GM18502 (cell line): Measurements from ENCODE around the gene CEP19.
A peak's percentile ranks its signal among the peaks of the same experiment; 100 is the strongest.

Experiments
- ATAC-seq: cut with Tn5 transposase; IDR thresholded peaks from one replicate; pipeline ENCODE4 v1.9.1; 2021; ENCODE audit warnings: mild to moderate bottlenecking; ENCODE audit not compliant: unreplicated experiment, poor library complexity

CEP19 gene

DNA sequence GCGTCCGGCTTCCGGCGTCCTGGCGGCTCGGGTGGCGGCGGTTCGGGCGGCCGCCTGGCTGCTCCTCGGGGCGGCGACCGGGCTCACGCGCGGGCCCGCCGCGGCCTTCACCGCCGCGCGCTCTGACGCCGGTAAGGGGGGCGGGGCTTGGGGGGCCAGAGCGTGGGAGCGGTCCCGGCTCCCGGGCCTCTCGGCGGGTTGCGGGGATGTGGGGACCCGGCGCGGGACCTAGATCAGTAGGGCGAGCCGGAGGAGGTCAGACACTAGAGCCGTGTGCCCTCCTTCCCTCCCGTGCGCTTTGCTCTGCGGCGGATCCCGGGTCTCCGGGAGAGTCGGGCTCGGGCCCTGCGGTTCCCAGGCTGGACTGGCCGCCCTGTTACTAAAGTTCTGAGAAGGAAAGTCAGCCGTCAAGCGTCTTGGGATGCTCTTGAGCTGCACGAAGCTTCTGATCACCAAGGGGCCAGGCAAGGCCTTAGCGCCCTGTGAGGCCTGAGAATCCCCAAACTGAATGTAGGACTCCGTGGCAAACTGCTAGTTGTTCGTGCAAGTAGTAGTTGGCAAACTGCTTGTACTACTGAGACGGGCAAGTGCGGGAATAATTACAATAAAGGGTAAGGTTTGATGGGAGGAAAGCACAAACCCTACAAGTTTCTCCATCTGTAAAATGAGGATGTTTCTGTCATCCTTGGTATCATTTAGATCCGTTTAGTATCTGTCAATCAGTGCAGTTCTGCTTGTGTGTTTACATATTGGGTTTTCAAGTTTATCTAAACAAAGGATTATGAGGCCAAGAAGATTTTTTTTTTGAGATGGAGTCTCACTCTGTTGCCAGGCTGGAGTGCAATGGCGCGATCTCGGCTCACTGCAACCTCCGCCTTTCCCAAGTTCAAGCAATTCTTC, 714 bp upstream of the CEP19 start:
- peak; percentile 61 for ATAC-seq

DNA sequence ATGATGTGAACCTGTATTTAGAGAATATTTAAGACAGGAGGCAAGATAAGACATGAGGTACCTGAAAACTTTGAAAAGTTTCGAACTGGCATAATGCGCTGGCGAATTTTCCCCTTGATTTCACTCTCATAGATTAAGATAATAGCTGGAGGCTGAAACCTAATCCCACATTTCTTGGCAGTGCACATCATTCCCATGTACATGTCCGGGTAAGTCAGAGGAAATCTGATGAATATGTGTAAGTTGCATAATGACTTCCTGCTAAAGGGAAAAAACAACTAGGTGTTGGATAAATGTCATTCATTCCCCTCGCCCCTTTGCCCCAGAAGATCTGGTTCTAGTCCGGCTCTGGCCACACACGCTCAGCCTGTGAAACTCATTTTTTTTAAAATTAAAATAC, 3.6 kb downstream of the CEP19 start:
- ATAC-seq = no peak

DNA sequence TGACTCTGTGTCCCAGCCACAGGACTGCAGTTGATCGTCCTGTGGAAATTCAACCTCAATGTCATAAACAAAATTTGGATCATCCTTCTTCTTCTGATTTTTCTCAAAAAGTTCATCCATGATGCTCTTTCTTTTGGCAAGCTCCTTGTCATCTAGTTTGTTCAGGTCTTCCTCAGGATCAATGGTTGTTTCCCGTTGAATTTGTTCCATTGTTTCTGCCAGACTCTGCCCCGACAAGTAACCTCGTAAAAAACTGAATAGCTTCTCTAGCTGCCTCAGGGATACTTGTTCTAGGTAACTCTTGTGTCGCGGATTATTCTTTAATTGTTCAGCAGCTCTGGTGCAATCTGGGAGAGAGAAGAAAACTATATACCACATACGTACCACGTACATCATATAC, 4.5 kb downstream of the CEP19 start:
- ATAC-seq = no peak

GRCh38 chr3:196706731-196707130, 5.3 kb downstream of the CEP19 start:
- ATAC-seq = no peak

DNA sequence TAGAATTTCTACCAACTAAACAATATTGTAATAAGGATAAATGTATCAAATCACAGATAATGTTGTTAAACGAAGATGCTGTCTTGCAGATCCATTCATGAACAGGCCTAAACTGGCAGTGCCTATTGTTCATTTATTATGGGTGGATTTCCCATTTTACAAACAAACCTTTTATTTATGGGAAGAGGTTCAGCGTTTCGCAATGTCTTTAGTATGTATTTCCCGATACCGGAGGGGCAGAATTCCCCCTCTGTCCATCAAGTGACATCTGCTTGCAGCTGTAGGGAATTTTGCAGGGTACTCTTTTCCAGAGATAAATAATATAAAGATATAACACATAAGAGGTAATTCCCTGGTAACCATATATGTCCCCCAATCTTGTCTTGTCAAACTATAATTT, 5.7 kb downstream of the CEP19 start:
- ATAC-seq = no peak

DNA sequence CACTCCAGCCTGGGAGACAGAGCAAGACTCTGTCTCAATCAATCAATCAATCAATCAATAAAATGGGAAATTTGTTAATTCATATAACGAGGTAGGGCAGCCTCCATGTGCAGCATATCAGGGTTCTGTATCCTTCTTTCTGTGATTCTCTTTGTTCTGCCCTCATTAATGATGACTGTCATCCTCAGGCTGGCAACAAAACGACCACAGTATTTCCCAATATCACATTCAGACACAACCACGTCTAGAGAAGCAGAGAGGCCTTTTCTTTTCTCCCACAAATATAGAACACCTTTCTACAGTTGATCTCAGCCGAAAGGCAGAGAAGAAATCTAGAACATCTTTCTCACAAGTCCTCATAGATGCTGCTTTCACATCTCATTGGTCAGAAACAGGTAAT, 11.2 kb downstream of the CEP19 start:
- no peak for ATAC-seq

GRCh38 chr3:196699749-196700148, 12.3 kb downstream of the CEP19 start:
- ATAC-seq = no peak

DNA sequence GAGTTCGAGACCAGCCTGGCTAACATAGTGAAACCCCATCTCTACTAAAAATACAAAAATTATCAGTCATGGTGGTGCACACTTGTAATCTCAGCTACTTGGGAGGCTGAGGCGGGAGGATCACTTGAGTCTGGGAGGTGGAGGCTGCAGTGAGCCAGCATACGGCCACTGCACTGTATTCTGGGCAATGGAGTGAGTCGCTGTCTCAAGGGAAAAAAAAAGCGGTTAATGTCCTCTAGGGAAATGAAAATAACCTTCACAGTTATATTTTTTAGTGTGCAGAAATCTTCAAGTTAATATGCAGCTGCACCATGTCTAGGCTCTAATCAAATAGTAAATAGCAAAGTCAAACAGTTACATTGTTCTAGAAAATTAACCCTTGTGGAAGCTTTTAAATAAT, 14.8 kb downstream of the CEP19 start:
- no peak for ATAC-seq

DNA sequence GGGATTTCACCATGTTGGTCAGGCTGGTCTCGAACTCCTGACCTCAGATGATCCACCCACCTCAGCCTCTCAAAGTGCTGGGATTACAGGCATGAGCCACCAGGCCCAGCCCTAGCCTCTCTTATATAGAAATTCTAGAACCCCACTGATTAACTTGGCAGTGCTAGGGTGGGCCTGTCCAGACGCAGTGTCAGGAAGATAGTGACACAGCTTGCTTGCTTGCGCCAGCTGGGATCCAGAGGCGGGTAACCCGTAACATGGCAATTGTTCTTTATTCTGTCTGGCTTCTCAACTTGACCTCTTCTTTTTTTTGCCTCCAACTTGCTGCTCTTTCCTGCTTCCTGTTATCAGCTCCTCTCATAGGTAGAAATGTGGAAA, 16.2 kb downstream of the CEP19 start:
- ATAC-seq = no peak

DNA sequence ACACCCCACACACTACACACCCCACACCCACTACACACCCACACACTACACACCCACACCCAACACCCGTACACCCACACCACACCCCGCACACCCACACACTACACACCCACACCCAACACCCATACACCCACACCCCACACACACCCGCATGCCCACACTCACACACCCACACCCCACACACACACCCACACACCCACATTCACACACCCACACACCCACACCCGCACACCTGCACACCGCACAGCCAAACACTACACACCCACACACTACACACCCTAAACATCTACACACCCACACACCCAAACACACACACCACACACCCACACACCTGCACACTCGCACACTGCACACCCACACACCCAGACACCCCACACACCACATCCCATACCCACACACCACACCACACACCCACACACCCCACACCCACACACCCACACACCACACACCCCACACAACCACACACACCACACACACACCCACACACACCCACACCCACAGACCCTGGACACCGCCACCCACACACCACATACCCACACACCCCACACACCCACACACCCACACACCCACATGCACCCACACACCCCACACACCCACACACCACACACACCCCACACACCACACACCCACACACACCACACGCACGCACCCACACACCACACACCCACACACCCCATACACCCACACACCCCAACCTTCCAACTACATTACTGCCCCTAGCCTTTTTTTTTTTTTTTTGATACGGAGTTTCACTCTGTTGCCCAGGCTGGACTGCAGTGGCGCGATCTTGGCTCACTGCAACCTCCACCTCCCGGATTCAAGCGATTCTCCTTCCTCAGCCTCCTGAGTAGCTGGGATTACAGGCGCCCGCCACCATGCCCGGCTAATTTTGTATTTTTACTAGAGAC, 16.9 kb downstream of the CEP19 start:
- ATAC-seq = no peak

DNA sequence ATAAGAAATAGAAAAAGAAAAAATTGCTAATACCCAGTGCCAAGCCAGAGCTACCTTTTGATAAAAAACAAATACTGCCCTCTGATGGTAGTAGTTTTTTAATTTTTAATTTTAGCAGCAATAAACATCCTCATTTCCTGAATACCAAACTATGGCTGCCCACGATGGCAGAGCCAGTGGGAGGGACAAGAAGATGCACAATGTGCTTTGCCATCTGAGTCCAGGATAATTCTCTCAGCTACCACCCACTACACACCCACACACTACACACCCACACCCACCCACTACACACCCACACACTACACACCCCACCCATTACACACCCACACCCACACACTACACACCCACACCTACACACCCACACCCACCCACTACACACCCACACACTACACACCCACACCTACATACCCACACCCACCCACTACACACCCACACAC, 17.8 kb downstream of the CEP19 start:
- ATAC-seq = no peak

DNA sequence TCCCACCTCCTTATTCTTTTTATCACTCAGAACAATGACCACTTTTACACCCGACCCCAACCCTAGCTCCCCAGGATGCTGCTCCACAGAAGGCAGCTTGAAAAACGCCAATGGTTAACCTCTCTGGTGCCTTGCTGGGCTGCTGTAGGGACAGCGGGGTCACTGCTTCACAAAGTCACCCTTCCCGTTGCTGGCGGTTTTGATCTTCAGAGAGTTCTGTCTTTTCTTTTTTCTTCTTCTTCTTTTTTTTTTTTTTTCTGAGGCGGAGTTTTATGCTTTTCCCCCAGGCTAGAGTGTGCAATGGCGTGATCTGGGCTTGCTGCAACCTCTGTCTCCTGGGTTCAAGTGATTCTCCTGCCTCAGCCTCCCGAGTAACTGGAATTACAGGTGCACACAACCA, 20.7 kb downstream of the CEP19 start:
- no peak for ATAC-seq

DNA sequence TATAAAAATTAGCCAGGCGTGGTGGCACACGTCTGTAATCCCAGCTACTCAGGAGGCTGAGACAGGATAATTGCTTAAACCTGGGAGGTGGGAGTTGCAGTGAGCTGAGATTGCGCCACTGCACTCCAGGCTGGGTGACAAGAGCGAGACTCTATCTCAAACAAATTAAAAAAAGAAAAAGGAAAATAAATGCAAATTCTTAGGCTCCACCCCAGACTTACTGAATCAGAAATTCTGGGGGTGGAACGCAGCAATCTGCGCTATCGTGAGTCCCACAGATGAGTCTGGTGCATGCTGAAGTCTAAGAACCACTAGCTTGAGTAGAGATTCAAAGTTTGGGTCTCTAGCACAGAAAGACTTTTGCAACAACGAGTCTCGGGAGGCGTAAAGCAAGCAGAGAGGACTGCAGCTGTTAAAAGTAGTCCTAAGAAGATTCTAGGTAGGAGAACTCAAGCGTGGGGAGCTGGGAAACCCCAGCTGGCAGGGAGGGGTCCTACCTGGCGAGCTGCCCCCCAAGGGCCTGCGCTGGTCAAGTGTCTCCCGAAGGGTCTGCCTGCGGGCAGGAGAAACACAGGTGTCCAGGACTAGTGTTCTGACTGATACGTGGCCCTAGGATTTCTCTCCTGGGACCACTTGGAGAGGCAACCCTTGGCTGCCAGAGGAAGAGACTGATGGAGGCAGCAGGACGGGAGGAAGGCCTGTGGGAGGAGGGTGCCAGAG, 21.9 kb downstream of the CEP19 start:
- no peak for ATAC-seq

DNA sequence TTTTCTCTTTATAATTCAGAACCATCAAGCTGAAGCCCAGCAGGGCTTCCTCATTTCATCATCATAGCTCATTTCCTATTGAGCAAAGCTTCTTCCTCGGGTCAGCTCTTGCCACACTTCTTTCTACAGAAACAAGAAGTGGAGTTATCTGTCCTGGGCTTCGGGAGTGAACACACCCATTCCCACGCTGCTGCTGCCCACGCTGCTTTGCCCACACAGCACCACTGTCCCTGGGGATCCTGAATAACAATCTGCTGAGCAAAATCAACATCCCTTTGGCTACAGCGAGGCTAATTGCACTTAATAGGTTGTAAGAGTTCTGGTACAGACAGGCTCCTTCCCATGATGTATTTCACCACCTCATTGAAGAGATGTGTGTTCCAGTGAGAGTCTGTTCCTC, 23.7 kb downstream of the CEP19 start:
- ATAC-seq = no peak

- no peak for ATAC-seq
Measured at GRCh38 chr3:196686436-196686835, 25.6 kb downstream of the CEP19 start.

GRCh38 chr3:196684548-196685407, 27.3 kb downstream of the CEP19 start:
- peak; percentile 79 for ATAC-seq

GRCh38 chr3:196677931-196678330, 34.1 kb downstream of the CEP19 start:
- no peak for ATAC-seq

DNA sequence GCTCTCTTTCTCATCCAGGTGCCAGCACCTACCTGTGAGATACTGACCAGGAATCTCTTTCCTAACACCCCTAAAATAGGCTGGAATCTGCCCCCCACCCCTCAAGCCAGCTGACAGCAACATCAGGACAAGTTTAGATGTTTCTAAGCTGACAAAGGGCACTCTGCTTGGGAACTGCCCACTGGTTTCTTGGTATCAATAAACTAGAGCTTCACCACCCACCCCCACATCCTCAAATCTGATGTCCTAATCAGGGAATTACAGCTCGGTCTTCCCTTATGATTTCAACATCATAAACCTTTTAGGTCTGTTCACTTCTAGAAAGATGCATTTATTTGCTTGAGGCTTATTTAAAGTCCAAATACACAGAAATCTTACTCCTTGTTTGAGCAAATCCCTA, 34.7 kb downstream of the CEP19 start:
- no peak for ATAC-seq

GRCh38 chr3:196673632-196674031, 38.4 kb downstream of the CEP19 start:
- ATAC-seq = no peak

DNA sequence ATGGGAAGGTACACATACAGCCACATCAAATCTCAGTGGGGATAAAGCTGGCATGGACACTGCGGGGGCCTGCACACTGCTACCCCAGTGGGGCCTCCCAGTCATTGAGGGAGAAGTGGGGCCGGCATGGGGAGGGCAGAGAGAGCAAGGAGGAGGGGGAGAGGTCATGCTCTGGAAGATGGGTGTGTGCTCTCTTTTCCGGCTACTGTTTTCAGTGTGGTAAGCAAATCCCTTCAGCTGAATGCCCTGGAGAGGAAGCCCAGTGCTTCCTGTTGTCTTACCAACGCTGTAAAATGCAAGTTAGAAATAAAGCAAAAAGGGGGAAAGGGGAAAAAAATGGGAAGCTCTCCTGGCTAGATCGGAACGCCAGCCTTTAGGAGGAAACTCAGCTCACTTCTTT, 41.7 kb downstream of the CEP19 start:
- ATAC-seq = no peak
